ENCODE results near the gene SFN. TPM values are rescaled to one million over a fixed set of nuclear protein-coding genes. Genes with fewer than 3 reads are reported as not detected.

The SFN gene
- total and polyA plus RNA-seq, 2 of the 13 experiments (the other 11 are each of a cell fraction or from before 2014, with no cell fraction given): 4.3 to 5.6 TPM

DNA sequence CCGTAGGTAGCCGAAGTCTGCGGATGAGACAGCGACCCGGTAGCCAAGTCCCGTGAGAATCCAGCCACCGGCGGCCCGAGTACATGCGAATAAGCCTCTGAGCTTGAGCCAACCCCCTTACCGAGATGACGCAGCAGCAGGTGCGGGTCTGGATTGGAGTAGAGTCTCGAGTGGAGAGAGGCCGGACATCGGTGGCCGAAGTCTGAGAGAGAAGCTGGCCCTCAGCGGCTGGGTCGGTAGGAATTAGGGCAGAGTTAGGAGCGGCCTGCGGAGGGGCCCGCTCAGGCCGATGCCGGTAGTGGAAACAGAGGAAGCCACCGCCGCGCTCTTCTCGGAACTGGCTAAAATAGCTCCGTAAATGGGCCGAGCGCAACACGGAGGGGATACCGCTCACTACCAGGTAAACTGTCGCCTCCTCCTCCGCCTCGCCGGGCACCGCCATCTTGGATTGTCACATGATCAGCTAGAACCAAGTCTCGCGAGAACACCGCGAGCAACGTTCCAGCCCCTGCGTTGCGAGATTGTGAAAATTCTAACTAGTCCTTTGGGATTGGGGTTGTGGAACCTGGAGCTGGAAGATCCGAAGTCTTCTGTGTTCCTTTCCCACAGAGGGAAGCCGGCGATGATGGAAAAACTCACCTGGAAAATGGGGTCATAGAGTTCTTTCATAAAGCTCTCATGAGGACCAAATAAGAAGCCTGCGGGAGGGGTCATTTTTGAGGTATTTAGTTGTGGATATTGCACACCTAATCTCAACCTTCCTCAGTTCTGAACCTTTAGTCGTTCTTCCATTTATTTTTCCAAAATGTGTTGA lies 37.3 kb downstream of the SFN start, which contains the start of gene GPATCH3 (continued):
- TF ChIP-seq, protein P1, sequence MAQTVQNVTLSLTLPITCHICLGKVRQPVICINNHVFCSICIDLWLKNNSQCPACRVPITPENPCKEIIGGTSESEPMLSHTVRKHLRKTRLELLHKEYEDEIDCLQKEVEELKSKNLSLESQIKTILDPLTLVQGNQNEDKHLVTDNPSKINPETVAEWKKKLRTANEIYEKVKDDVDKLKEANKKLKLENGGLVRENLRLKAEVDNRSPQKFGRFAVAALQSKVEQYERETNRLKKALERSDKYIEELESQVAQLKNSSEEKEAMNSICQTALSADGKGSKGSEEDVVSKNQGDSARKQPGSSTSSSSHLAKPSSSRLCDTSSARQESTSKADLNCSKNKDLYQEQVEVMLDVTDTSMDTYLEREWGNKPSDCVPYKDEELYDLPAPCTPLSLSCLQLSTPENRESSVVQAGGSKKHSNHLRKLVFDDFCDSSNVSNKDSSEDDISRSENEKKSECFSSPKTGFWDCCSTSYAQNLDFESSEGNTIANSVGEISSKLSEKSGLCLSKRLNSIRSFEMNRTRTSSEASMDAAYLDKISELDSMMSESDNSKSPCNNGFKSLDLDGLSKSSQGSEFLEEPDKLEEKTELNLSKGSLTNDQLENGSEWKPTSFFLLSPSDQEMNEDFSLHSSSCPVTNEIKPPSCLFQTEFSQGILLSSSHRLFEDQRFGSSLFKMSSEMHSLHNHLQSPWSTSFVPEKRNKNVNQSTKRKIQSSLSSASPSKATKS (CRISPR knock-in tag; IDR thresholded peaks at IDR 0.05): no peak
- TF ChIP-seq DR1 (CRISPR knock-in tag; IDR thresholded peaks at IDR 0.05) (peak; percentile 72; the same call in 1 of the 2 replicates), SOX5 (CRISPR knock-in tag; IDR thresholded peaks at IDR 0.05; ENCODE audit: borderline replicate concordance) (peak; percentile 67; the same call in 1 of the 2 replicates), ZFP36 (IDR thresholded peaks at IDR 0.05; ENCODE audit: borderline replicate concordance, low read depth, low read length, partially characterized antibody) (no peak), ZBTB7B (CRISPR knock-in tag; IDR thresholded peaks at IDR 0.05) (peak; percentile 12; the same call in 1 of the 2 replicates), ZNF724P (CRISPR knock-in tag; IDR thresholded peaks at IDR 0.05; ENCODE audit: borderline replicate concordance) (peak; percentile 37; the same call in 1 of the 2 replicates), SIX1 (CRISPR knock-in tag; IDR thresholded peaks at IDR 0.05; ENCODE audit: borderline replicate concordance) (no peak), DBP (CRISPR knock-in tag; IDR thresholded peaks at IDR 0.05; ENCODE audit: not compliant biosample characterization) (no peak), NFIC (IDR thresholded peaks at IDR 0.05; ENCODE audit: low read length) (no peak; the same call in 1 of the 2 replicates), HNF1A (IDR thresholded peaks at IDR 0.05; ENCODE audit: low read depth) (peak; percentile 10; the same call in 1 of the 2 replicates), HNF1A (CRISPR knock-in tag; IDR thresholded peaks at IDR 0.05; ENCODE audit: borderline replicate concordance) (peak; percentile 74), ZNF3 (CRISPR knock-in tag; IDR thresholded peaks at IDR 0.05) (no peak), DMAP1 (CRISPR knock-in tag; IDR thresholded peaks at IDR 0.05) (peak; percentile 78; the same call in 1 of the 2 replicates), CHD2 (IDR thresholded peaks at IDR 0.05; ENCODE audit: low read depth, low read length) (peak; percentile 98), SRSF9 (IDR thresholded peaks at IDR 0.05; ENCODE audit: borderline replicate concordance, insufficient read depth, low read depth, low read length, poor library complexity, severe bottlenecking) (no peak), KLF13 (CRISPR knock-in tag; IDR thresholded peaks at IDR 0.05) (0 out of 2 replicates have a peak, but pooled peaks have one; percentile 68)
- TF ChIP-seq, protein P2, sequence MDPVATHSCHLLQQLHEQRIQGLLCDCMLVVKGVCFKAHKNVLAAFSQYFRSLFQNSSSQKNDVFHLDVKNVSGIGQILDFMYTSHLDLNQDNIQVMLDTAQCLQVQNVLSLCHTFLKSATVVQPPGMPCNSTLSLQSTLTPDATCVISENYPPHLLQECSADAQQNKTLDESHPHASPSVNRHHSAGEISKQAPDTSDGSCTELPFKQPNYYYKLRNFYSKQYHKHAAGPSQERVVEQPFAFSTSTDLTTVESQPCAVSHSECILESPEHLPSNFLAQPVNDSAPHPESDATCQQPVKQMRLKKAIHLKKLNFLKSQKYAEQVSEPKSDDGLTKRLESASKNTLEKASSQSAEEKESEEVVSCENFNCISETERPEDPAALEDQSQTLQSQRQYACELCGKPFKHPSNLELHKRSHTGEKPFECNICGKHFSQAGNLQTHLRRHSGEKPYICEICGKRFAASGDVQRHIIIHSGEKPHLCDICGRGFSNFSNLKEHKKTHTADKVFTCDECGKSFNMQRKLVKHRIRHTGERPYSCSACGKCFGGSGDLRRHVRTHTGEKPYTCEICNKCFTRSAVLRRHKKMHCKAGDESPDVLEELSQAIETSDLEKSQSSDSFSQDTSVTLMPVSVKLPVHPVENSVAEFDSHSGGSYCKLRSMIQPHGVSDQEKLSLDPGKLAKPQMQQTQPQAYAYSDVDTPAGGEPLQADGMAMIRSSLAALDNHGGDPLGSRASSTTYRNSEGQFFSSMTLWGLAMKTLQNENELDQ (CRISPR knock-in tag; IDR thresholded peaks at IDR 0.05; ENCODE audit: borderline replicate concordance): peak; percentile 51; the same call in 1 of the 2 replicates

Data from HepG2 (cell line).